Measurements from ENCODE around the gene CADM4. TPM values are rescaled to one million over a fixed set of nuclear protein-coding genes. Genes with fewer than 3 reads are reported as not detected.
A peak's percentile ranks its signal among the peaks of the same experiment; 100 is the strongest.

Gene CADM4
- total and polyA plus RNA-seq, 9 of the 15 experiments (the other 6 are each of a cell fraction or from before 2014, with no cell fraction given), result 0.03 to 4.6 (median 1.3) TPM

DNA sequence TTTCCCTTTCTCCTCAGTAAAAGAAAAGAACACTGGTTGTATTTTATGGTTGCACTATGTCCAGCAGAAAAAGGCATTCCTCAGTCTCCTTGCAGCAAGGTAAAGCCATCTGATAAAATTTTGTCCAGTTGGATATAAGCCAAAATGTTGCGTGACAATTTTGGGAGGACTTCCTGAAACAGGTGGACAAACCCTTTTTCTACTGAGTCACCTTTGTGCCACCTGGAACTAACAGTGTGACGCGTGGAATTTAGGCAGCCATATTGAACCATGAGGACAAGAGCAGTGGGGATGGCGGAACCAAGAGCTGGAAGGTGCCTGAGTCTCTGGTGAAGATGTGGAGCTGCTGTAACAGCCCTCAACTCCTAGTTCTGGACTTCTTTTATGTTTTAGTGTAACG, 8.2 kb downstream of the CADM4 start (continued):
- TF ChIP-seq, protein P1, sequence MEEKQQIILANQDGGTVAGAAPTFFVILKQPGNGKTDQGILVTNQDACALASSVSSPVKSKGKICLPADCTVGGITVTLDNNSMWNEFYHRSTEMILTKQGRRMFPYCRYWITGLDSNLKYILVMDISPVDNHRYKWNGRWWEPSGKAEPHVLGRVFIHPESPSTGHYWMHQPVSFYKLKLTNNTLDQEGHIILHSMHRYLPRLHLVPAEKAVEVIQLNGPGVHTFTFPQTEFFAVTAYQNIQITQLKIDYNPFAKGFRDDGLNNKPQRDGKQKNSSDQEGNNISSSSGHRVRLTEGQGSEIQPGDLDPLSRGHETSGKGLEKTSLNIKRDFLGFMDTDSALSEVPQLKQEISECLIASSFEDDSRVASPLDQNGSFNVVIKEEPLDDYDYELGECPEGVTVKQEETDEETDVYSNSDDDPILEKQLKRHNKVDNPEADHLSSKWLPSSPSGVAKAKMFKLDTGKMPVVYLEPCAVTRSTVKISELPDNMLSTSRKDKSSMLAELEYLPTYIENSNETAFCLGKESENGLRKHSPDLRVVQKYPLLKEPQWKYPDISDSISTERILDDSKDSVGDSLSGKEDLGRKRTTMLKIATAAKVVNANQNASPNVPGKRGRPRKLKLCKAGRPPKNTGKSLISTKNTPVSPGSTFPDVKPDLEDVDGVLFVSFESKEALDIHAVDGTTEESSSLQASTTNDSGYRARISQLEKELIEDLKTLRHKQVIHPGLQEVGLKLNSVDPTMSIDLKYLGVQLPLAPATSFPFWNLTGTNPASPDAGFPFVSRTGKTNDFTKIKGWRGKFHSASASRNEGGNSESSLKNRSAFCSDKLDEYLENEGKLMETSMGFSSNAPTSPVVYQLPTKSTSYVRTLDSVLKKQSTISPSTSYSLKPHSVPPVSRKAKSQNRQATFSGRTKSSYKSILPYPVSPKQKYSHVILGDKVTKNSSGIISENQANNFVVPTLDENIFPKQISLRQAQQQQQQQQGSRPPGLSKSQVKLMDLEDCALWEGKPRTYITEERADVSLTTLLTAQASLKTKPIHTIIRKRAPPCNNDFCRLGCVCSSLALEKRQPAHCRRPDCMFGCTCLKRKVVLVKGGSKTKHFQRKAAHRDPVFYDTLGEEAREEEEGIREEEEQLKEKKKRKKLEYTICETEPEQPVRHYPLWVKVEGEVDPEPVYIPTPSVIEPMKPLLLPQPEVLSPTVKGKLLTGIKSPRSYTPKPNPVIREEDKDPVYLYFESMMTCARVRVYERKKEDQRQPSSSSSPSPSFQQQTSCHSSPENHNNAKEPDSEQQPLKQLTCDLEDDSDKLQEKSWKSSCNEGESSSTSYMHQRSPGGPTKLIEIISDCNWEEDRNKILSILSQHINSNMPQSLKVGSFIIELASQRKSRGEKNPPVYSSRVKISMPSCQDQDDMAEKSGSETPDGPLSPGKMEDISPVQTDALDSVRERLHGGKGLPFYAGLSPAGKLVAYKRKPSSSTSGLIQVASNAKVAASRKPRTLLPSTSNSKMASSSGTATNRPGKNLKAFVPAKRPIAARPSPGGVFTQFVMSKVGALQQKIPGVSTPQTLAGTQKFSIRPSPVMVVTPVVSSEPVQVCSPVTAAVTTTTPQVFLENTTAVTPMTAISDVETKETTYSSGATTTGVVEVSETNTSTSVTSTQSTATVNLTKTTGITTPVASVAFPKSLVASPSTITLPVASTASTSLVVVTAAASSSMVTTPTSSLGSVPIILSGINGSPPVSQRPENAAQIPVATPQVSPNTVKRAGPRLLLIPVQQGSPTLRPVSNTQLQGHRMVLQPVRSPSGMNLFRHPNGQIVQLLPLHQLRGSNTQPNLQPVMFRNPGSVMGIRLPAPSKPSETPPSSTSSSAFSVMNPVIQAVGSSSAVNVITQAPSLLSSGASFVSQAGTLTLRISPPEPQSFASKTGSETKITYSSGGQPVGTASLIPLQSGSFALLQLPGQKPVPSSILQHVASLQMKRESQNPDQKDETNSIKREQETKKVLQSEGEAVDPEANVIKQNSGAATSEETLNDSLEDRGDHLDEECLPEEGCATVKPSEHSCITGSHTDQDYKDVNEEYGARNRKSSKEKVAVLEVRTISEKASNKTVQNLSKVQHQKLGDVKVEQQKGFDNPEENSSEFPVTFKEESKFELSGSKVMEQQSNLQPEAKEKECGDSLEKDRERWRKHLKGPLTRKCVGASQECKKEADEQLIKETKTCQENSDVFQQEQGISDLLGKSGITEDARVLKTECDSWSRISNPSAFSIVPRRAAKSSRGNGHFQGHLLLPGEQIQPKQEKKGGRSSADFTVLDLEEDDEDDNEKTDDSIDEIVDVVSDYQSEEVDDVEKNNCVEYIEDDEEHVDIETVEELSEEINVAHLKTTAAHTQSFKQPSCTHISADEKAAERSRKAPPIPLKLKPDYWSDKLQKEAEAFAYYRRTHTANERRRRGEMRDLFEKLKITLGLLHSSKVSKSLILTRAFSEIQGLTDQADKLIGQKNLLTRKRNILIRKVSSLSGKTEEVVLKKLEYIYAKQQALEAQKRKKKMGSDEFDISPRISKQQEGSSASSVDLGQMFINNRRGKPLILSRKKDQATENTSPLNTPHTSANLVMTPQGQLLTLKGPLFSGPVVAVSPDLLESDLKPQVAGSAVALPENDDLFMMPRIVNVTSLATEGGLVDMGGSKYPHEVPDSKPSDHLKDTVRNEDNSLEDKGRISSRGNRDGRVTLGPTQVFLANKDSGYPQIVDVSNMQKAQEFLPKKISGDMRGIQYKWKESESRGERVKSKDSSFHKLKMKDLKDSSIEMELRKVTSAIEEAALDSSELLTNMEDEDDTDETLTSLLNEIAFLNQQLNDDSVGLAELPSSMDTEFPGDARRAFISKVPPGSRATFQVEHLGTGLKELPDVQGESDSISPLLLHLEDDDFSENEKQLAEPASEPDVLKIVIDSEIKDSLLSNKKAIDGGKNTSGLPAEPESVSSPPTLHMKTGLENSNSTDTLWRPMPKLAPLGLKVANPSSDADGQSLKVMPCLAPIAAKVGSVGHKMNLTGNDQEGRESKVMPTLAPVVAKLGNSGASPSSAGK (IDR thresholded peaks at IDR 0.05), result peak; percentile 47
- TF ChIP-seq E2F6 (IDR thresholded peaks at IDR 0.05; ENCODE audit: borderline replicate concordance in 1 of 2, extremely low read depth in 1 of 2, insufficient read depth in 1 of 2, insufficient read length in 1 of 2, low read depth in 1 of 2, low read length in 1 of 2, poor library complexity in 1 of 2, severe bottlenecking in 1 of 2) (peak in 1 of 2 experiments; percentile 34), NR3C1 (CRISPR knock-in tag; IDR thresholded peaks at IDR 0.05) (no peak), CCNT2 (IDR thresholded peaks at IDR 0.05; ENCODE audit: borderline replicate concordance, extremely low read depth, insufficient read length, low read depth, low read length) (no peak), FOS (IDR thresholded peaks at IDR 0.05; ENCODE audit: extremely low read depth, insufficient read length) (no peak), TGIF2 (CRISPR knock-in tag; IDR thresholded peaks at IDR 0.05) (no peak), SREBF2 (CRISPR knock-in tag; IDR thresholded peaks at IDR 0.05) (no peak)
